Measurements from ENCODE around the gene DDX52.

GRCh38 chr17:37689317-37689716 is 46.1 kb upstream of the DDX52 start:
- TF ChIP-seq CTCF (IDR thresholded peaks at IDR 0.05) (no peak), POLR2A (IDR thresholded peaks at IDR 0.05) (no peak)
